GM23248 (cell line): ENCODE data around the gene PLEKHG2. TPM values are rescaled to one million over a fixed set of nuclear protein-coding genes. Genes with fewer than 3 reads are reported as not detected.

Experiments
- DNase-seq: peaks from one replicate; pipeline ENCODE4 v3.0.0-alpha.2; 2015
- H2AFZ ChIP-seq: fragments of 200-600 bp; sonication (generic); 2 replicates; pipeline ENCODE4 v1.6.1; 2016; ENCODE audit warnings: antibody characterized with exemption
- H3F3A ChIP-seq: fragments of 200-600 bp; sonication (generic); 2 replicates; pipeline ENCODE4 v1.6.1; 2016; ENCODE audit warnings: mild to moderate bottlenecking, antibody characterized with exemption, mixed run types; ENCODE audit not compliant: insufficient read depth
- H3K27ac ChIP-seq: fragments of 200-600 bp; sonication (generic); 2 replicates; pipeline ENCODE4 v1.5.1; 2016; ENCODE audit warnings: mild to moderate bottlenecking
- H3K27me3 ChIP-seq: fragments of 200-600 bp; sonication (generic); replicated peaks from 2 replicates; pipeline ENCODE4 v1.6.1; 2016; ENCODE audit warnings: mild to moderate bottlenecking; ENCODE audit not compliant: insufficient read depth
- H3K36me3 ChIP-seq: fragments of 200-600 bp; sonication (generic); 2 replicates; pipeline ENCODE4 v1.6.1; 2016; ENCODE audit warnings: low read depth, mild to moderate bottlenecking
- H3K4me1 ChIP-seq: fragments of 200-600 bp; sonication (generic); 2 replicates; pipeline ENCODE4 v1.6.1; 2016; ENCODE audit warnings: mild to moderate bottlenecking; ENCODE audit not compliant: insufficient read depth
- H3K4me2 ChIP-seq: fragments of 200-600 bp; sonication (generic); one replicate; pipeline ENCODE4 v1.6.1; 2016; ENCODE audit warnings: mild to moderate bottlenecking; ENCODE audit not compliant: unreplicated experiment
- H3K4me3 ChIP-seq: fragments of 200-600 bp; sonication (generic); 2 replicates; pipeline ENCODE4 v1.5.1; 2016; ENCODE audit warnings: mild to moderate bottlenecking
- H3K79me2 ChIP-seq: fragments of 200-600 bp; sonication (generic); 2 replicates; pipeline ENCODE4 v1.6.1; 2016; ENCODE audit warnings: mild to moderate bottlenecking; ENCODE audit not compliant: insufficient read depth
- H3K9ac ChIP-seq: fragments of 200-600 bp; sonication (generic); 2 replicates; pipeline ENCODE4 v1.6.1; 2016; ENCODE audit warnings: mild to moderate bottlenecking
- H3K9me2 ChIP-seq: fragments of 200-600 bp; sonication (generic); 2 replicates; pipeline ENCODE4 v1.6.1; 2016; ENCODE audit warnings: mixed run types, mild to moderate bottlenecking, moderate library complexity; ENCODE audit not compliant: insufficient read depth
- H3K9me3 ChIP-seq: fragments of 200-600 bp; sonication (generic); one replicate; pipeline ENCODE4 v1.6.1; 2017; ENCODE audit warnings: low read depth
- H4K20me1 ChIP-seq: fragments of 200-600 bp; sonication (generic); 2 replicates; pipeline ENCODE4 v1.6.0; 2016; ENCODE audit not compliant: insufficient read depth
- EZH2 ChIP-seq: fragments of 200-600 bp; sonication (generic); IDR thresholded peaks from 2 replicates; pipeline ENCODE4 v1.6.1; 2018; ENCODE audit warnings: antibody characterized with exemption, mild to moderate bottlenecking; ENCODE audit not compliant: insufficient read depth, poor library complexity, severe bottlenecking
- EZH2phosphoT487 ChIP-seq: fragments of 200-600 bp; sonication (generic); IDR thresholded peaks from 2 replicates; pipeline ENCODE4 v1.6.1; 2018; ENCODE audit warnings: antibody characterized with exemption, moderate library complexity, mild to moderate bottlenecking, low read depth; ENCODE audit not compliant: insufficient read depth
- WGBS, 2 experiments: methylation state at CpG; one replicate each; pipeline ENCODE4 v1.1.6; 2015 to 2017; ENCODE audit warnings: low lambda C conversion rate in 2 of 2, low coverage in 1 of 2; ENCODE audit errors: missing lambda C conversion rate in 2 of 2; 5-methylcytosine and 5-hydroxymethylcytosine counted together
- in situ Hi-C: fragments of 300-500 bp; cut with MboI; formaldehyde crosslinking; loops from 2 replicates; pipeline ENCODE4 v1.15.0; 2020
- polyA plus RNA-seq: library from polyadenylated mRNA; unstranded; fragments of >200 nt; fragmentation: Nextera tagmentation; extraction: Ambion mirVana; gene quantifications from 2 replicates; pipeline ENCODE4 v1.2.1, GENCODE V29; 2016
- total RNA-seq: library from RNA; depleted of rRNA; stranded (reverse); fragments of >200 nt; shearing (Covaris generic); gene quantifications from 2 replicates; pipeline ENCODE4 v1.2.3, GENCODE V29; 2014

Gene PLEKHG2
- total and polyA plus RNA-seq, 2 experiments from 2014 or later, result 12.0 to 12.2 TPM

DNA sequence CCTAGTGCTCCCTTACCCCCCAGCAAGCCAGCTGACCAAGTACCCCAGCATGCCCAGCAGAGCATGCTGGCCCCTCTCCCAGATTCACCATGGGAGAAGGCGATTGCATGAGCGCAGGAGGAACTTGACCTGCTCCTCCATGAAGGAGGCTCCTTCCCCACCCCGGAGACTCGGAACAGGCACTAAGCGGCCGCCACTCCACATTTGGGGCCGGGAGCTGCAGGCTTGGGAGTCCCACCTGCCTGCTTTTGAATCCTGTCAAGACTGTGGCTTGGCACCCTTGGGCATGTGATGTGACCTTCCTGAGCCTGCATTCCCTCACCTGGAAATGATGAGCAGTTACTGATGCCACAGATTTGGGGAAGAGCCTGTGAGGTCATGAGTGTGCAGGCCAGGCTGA, 55.5 kb downstream of the PLEKHG2 start:
- Histone ChIP-seq H3K36me3 (peaks cover 23% of the 10 kb centered on the region), H3K9me3 (no peaks in the 10 kb centered on the region), H3K9me2 (no peaks in the 10 kb centered on the region), H4K20me1 (no peaks in the 10 kb centered on the region), H3K27ac (no peak overlapping the region), H3K4me1 (no peaks in the 10 kb centered on the region), H3K79me2 (peaks cover 30% of the 10 kb centered on the region), H3K9ac (no peak overlapping the region), H3F3A (no peaks in the 10 kb centered on the region), H2AFZ (no peak overlapping the region), H3K27me3 (no peaks in the 10 kb centered on the region), H3K4me2 (no peak overlapping the region), H3K4me3 (no peak overlapping the region)
- TF ChIP-seq EZH2 (no peak), EZH2phosphoT487 (no peak)
- in situ Hi-C loops, result no loop called here
- no peak for DNase-seq
- WGBS, 2 experiments, result 90 to 95% methylated on average over 7 of the region's 7 CpGs

DNA sequence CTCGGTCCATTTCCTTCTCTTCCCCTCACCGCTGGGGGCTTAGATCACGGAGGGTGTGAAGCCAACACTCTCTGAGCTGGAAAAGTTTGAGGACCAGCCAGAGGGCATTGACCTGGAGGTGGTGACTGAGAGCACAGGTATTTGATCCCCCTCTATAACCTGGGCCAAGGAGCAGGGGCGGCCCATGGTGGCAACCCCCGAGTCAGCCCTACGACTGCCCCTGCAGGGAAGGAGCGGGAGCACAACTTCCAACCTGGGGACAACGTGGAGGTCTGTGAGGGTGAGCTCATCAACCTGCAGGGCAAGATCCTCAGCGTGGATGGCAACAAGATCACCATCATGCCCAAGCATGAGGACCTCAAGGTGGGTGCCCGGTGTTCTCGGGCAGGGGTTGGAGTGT, 56.6 kb downstream of the PLEKHG2 start:
- DNase-seq, result no peak
- Histone ChIP-seq H3K9me3 (no peaks in the 10 kb centered on the region), H3K4me2 (no peak overlapping the region), H2AFZ (no peak overlapping the region), H4K20me1 (no peaks in the 10 kb centered on the region), H3K4me1 (no peaks in the 10 kb centered on the region), H3K9me2 (no peaks in the 10 kb centered on the region), H3K27ac (no peak overlapping the region), H3K4me3 (no peak overlapping the region), H3K27me3 (no peaks in the 10 kb centered on the region), H3K9ac (no peak overlapping the region), H3K79me2 (peaks cover 19% of the 10 kb centered on the region), H3F3A (no peaks in the 10 kb centered on the region), H3K36me3 (peaks cover 23% of the 10 kb centered on the region)
- no peak for TF ChIP-seq EZH2
- TF ChIP-seq EZH2phosphoT487, result no peak
- in situ Hi-C loops, result no loop called here
- 96 to 98% methylated on average over 10 to 11 of the region's 11 CpGs for WGBS, 2 experiments

DNA sequence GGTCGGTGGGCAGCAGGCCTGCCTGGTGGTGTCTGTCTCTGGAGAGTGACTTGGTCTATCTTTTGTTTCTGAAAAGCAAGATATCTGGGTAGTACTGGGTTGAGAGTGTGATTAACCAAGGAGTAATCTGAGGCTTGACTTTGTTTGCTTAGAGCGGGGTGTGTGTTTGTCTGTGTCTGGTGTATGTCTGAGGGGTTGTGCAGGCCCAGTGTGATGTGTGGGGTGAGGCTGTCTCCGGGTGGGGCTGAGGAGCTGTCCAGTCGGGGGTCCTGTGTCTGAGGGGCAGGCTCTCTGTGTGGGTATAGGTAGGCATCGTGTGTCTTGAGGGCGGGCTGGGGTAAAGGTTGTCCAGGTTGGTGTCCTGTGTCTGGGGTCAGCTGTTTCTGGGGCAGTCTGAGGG, 57.1 kb downstream of the PLEKHG2 start:
- no peaks in the 10 kb centered on the region for H3F3A ChIP-seq
- no peak overlapping the region for H3K4me3 ChIP-seq
- in situ Hi-C loops, result no loop called here
- no peaks in the 10 kb centered on the region for H3K9me3 ChIP-seq
- TF ChIP-seq EZH2phosphoT487 (no peak), EZH2 (no peak)
- WGBS, 2 experiments, result 98 to 99% methylated on average over 6 of the region's 6 CpGs
- no peak overlapping the region for H3K27ac ChIP-seq
- no peak overlapping the region for H2AFZ ChIP-seq
- no peak for DNase-seq
- H3K36me3 ChIP-seq, result peaks cover 23% of the 10 kb centered on the region
- H3K4me1 ChIP-seq, result no peaks in the 10 kb centered on the region
- H4K20me1 ChIP-seq, result no peaks in the 10 kb centered on the region
- no peaks in the 10 kb centered on the region for H3K27me3 ChIP-seq
- H3K9ac ChIP-seq, result no peak overlapping the region
- no peak overlapping the region for H3K4me2 ChIP-seq
- no peaks in the 10 kb centered on the region for H3K9me2 ChIP-seq
- peaks cover 13% of the 10 kb centered on the region for H3K79me2 ChIP-seq

DNA sequence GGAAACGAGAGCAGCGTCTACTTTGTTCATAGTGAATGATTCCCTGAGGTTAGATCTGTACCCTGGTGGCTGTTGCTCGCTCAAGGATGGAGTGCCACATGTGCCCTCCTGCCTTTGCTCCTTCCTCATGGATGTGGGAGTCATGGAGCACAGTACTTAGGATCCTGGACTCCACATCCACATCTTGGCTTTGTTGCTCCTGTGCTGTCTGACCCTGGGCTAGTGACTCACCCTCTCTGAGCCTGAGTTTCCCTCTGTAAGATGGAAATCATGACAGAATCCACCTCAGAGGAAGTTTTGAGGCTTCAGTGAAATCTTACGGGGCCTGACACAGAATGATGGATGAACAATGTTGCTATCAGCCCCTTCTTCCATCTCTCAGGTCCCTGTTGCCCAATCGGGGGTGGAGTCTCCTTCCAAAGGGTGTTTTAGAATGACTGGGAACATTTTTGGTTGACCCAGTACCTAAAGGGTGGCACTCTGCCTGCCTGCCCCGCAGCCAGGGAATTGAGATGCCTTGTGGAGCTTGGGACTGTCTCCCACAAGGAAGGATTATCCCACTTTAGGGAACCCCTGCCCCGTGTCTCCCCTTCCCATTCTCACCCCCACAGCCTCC, 58.4 kb downstream of the PLEKHG2 start:
- H3K9me2 ChIP-seq, result no peaks in the 10 kb centered on the region
- WGBS, 2 experiments, result 53 to 58% methylated on average over 7 of the region's 7 CpGs

More for the DNA sequence above, 58.4 kb downstream of the PLEKHG2 start:
- Histone ChIP-seq H4K20me1 (no peaks in the 10 kb centered on the region), H2AFZ (no peak overlapping the region), H3K4me2 (no peak overlapping the region), H3K9me3 (no peaks in the 10 kb centered on the region), H3K36me3 (peaks cover 15% of the 10 kb centered on the region), H3K79me2 (peaks cover under 1% of the 10 kb centered on the region; the same call in 1 of the 2 replicates), H3K27me3 (no peaks in the 10 kb centered on the region), H3K4me1 (no peaks in the 10 kb centered on the region), H3F3A (no peaks in the 10 kb centered on the region; the same call in 1 of the 2 replicates), H3K27ac (no peak overlapping the region), H3K9ac (peak overlapping the region; percentile 36; the same call in 1 of the 2 replicates), H3K4me3 (no peak overlapping the region)
- DNase-seq, result peak; percentile 51
- in situ Hi-C loops, result no loop called here
- no peak for TF ChIP-seq EZH2phosphoT487
- TF ChIP-seq EZH2, result no peak
